WI38 (cell line): ENCODE measurements around the gene UST.
"Not testable (repeated sequence)": the region's sequence is repeated elsewhere in the genome, so short reads cannot be mapped to it uniquely, and the experiment has no call there.

Source experiments
- H3K4me3 ChIP-seq: 2 replicates; pipeline ENCODE4 v1.5.1; 2011; ENCODE audit warnings: low read depth, mild to moderate bottlenecking, control low read depth, low read length
- CTCF ChIP-seq: IDR thresholded peaks from 2 replicates; pipeline ENCODE4 v1.5.1; 2012; ENCODE audit warnings: low read depth, mild to moderate bottlenecking, control low read depth, low read length

The UST gene

DNA sequence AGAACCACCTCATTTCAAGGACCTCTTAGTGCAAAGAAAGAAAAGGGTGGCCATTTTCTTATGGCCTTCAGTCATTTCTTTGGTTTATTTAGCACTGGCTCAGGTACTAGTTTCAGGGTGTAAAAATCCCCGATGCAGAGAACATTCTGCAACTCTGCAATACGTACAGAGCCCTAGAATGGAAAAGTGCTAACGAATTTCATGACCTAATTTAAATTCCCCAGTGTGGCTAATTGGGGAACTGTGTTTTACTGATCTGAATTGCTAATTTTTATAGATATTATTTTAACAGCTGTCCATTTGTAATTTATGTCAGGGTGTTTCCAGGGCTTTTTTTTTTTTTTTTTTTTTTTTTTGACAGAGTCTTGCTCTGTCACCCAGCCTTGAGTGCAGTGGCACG is 160.7 kb downstream of the UST start:
- H3K4me3 ChIP-seq, result no peak overlapping the region
- no peak for TF ChIP-seq CTCF

DNA sequence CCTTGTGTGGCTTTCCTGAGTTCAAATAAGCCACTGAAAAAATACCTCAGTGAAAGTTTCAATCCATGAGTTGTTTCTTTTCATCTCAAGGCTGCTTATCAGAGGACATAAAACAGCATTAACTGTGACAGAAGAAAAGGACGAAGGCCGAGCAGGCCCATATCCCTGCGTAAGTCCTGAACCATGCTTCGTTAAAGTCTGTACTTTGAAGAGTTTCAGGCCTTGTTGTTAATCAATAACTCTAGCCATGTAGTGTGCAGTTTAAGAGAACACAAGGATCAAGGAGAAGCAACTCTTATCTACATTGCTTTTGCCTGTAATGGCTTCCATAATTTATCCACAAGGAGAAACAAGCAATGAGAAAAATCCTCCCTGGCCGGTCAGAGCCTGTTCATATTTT is 165.4 kb downstream of the UST start:
- no peak overlapping the region for H3K4me3 ChIP-seq
- TF ChIP-seq CTCF, result no peak

DNA sequence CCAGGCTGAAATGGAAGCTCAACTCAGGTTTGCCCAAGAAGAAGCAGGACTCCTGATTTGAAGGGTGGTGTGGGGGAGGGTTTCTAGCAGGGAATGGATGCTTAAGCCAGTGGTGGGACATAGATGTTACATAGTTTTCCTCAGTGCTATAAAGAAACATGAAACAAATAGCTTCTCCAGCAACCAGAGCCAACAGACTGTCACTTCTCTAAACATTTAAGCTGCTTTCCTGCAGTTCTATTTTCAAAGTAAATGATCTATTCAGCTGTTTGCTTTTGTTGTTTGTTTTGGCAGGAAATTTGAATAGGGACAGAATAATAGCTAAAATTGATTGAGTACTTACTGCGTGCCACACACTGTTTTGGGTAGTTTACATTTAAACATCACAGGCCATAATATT is 169.0 kb downstream of the UST start:
- H3K4me3 ChIP-seq, result no peak overlapping the region
- TF ChIP-seq CTCF, result no peak

GRCh38 chr6:148916485-148916884 is 169.7 kb downstream of the UST start:
- H3K4me3 ChIP-seq, result not testable (repeated sequence)

GRCh38 chr6:148924226-148925012 is 177.6 kb downstream of the UST start:
- H3K4me3 ChIP-seq, result no peak overlapping the region
- TF ChIP-seq CTCF, result no peak

DNA sequence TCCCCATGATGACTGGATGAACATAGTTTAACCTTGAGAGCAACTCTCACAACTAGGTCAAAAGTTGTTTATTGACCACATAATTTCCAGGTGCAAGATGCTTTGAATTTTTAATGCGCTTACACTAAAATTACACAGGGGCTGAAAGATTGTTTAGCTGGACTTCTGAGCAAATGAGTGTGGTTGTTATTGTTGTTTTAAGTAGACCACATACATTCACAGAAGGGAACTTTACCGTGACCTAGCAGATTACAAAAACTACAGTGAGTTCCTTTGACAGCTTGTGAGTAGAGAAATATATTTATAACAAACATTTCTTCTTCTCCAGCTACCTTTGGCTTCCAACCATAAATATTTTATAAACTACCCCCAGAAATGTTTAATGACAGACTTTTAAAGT is 178.9 kb downstream of the UST start:
- no peak overlapping the region for H3K4me3 ChIP-seq
- no peak for TF ChIP-seq CTCF

- no peak overlapping the region for H3K4me3 ChIP-seq
- no peak for TF ChIP-seq CTCF
Observed at GRCh38 chr6:148926478-148926877, 179.6 kb downstream of the UST start.

DNA sequence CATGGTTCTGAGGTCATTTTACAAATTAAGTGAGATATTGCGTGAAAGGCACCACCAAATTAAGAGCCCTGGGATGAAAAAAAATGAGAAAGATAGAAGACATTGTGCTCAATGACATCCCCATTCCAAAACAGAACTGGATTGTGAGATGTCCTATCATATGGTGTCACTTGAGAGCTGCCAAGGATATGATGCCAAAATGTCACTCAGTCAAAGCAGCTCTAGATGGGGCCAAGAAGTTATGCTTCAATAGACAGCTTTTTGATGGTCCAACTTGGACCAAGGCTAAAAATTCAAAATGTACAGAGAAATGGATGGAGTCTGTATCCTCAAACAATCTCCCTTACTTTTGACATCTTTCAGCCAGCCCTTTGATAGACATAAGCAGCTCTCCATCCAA is 180.8 kb downstream of the UST start:
- H3K4me3 ChIP-seq, result no peak overlapping the region
- no peak for TF ChIP-seq CTCF
